HepG2 (cell line): ENCODE results near the gene NAB2. TPM values are rescaled to one million over a fixed set of nuclear protein-coding genes. Genes with fewer than 3 reads are reported as not detected.
A peak's percentile ranks its signal among the peaks of the same experiment; 100 is the strongest.

ENCODE experiments used
- ATF7 ChIP-seq, 2 experiments: fragments of 450-650 bp in 1 of 2; sonication (generic) in 1 of 2; formaldehyde crosslinking in 1 of 2; IDR thresholded peaks; 2 replicates each; pipeline versions ENCODE4 v1.4.0 to v1.6.1; 2016 to 2020; ENCODE audit warnings: antibody characterized with exemption in 1 of 2, mild to moderate bottlenecking in 1 of 2, missing genetic modification reagents in 1 of 2
- MYNN ChIP-seq: sonication (generic); formaldehyde crosslinking; IDR thresholded peaks from 2 replicates; pipeline ENCODE4 v1.4.0; 2020; ENCODE audit warnings: mild to moderate bottlenecking, low read depth, missing genetic modification reagents
- PCBP1 ChIP-seq: fragments of 200-400 bp; formaldehyde crosslinking; IDR thresholded peaks from 2 replicates; pipeline ENCODE4 v1.6.1; 2017; ENCODE audit warnings: mild to moderate bottlenecking, low read depth, low read length, borderline replicate concordance
- SMARCE1 ChIP-seq: fragments of 450-650 bp; IDR thresholded peaks from 2 replicates; pipeline ENCODE4 v1.6.1; 2017; ENCODE audit warnings: borderline replicate concordance
- SOX5 ChIP-seq: IDR thresholded peaks from 2 replicates; pipeline ENCODE4 v1.6.1; 2016; ENCODE audit warnings: borderline replicate concordance
- THAP11 ChIP-seq: IDR thresholded peaks from 2 replicates; pipeline ENCODE4 v1.6.1; 2016; ENCODE audit warnings: missing biosample characterization, missing genetic modification reagents
- ZEB1 ChIP-seq: IDR thresholded peaks from 2 replicates; pipeline ENCODE4 v1.6.1; 2012; ENCODE audit warnings: mild to moderate bottlenecking, low read depth, inconsistent platforms; ENCODE audit not compliant: insufficient replicate concordance
- ZKSCAN8 ChIP-seq: IDR thresholded peaks from 2 replicates; pipeline ENCODE4 v1.6.1; 2016; ENCODE audit warnings: borderline replicate concordance, missing genetic modification reagents, missing compliant biosample characterization
- ZNF451 ChIP-seq: sonication (generic); formaldehyde crosslinking; IDR thresholded peaks from 2 replicates; pipeline ENCODE4 v1.5.0; 2020; ENCODE audit warnings: mild to moderate bottlenecking, missing genetic modification reagents
- ZNF891 ChIP-seq: sonication (generic); formaldehyde crosslinking; IDR thresholded peaks from 2 replicates; pipeline ENCODE4 v1.5.0; 2020; ENCODE audit warnings: mild to moderate bottlenecking, missing genetic modification reagents
- polyA plus RNA-seq, 8 experiments: library from polyadenylated mRNA; depleted of rRNA in 3 of 8; stranded (reverse) in 7 of 8; unstranded in 1 of 8; fragments of >200 nt; fragmentation: Illumina TruSeq in 4 of 8; extraction: Trizol in 4 of 8; gene quantifications; 2 replicates each; pipeline versions ENCODE4 v1.2.1 to v1.2.3, GENCODE V29; 2011 to 2016; ENCODE audit warnings: low read depth in 4 of 8, missing spikeins in 1 of 8, mixed read lengths in 1 of 8; ENCODE audit not compliant: insufficient read depth in 1 of 8
- total RNA-seq, 5 experiments: library from RNA; depleted of rRNA; stranded (reverse); fragments of >200 nt; fragmentation: Illumina TruSeq; extraction: Trizol; gene quantifications; 2 replicates each; pipeline ENCODE4 v1.2.3, GENCODE V29; 2016; ENCODE audit warnings: low read depth in 1 of 5
- TF ChIP-seq, protein P1 (sequence below): sonication (generic); formaldehyde crosslinking; IDR thresholded peaks from 2 replicates; pipeline ENCODE4 v1.4.0; 2020; ENCODE audit warnings: mild to moderate bottlenecking, missing genetic modification reagents
- TF ChIP-seq, protein P2 (sequence below): sonication (generic); formaldehyde crosslinking; IDR thresholded peaks from 2 replicates; pipeline ENCODE4 v1.8.1; 2023; ENCODE audit warnings: mild to moderate bottlenecking, missing genetic modification reagents
- TF ChIP-seq, protein P3 (sequence below): sonication (generic); formaldehyde crosslinking; IDR thresholded peaks from 2 replicates; pipeline ENCODE4 v1.5.0; 2020; ENCODE audit warnings: mild to moderate bottlenecking, missing genetic modification reagents
- TF ChIP-seq, protein P4 (sequence below): sonication (generic); formaldehyde crosslinking; IDR thresholded peaks from 2 replicates; pipeline ENCODE4 v1.8.0; 2022; ENCODE audit warnings: mild to moderate bottlenecking, missing genetic modification reagents; ENCODE audit not compliant: insufficient replicate concordance
- TF ChIP-seq, protein P5 (sequence below): sonication (generic); formaldehyde crosslinking; IDR thresholded peaks from 2 replicates; pipeline ENCODE4 v1.4.0; 2020; ENCODE audit warnings: mild to moderate bottlenecking, low read depth, missing genetic modification reagents
- TF ChIP-seq, protein P6 (sequence below): sonication (generic); formaldehyde crosslinking; IDR thresholded peaks from 2 replicates; pipeline ENCODE4 v1.4.0; 2020; ENCODE audit warnings: missing genetic modification reagents, borderline replicate concordance

Gene NAB2
- total and polyA plus RNA-seq, 2 of the 13 experiments (the other 11 are each of a cell fraction or from before 2014, with no cell fraction given) = 11.7 to 12.9 TPM

DNA sequence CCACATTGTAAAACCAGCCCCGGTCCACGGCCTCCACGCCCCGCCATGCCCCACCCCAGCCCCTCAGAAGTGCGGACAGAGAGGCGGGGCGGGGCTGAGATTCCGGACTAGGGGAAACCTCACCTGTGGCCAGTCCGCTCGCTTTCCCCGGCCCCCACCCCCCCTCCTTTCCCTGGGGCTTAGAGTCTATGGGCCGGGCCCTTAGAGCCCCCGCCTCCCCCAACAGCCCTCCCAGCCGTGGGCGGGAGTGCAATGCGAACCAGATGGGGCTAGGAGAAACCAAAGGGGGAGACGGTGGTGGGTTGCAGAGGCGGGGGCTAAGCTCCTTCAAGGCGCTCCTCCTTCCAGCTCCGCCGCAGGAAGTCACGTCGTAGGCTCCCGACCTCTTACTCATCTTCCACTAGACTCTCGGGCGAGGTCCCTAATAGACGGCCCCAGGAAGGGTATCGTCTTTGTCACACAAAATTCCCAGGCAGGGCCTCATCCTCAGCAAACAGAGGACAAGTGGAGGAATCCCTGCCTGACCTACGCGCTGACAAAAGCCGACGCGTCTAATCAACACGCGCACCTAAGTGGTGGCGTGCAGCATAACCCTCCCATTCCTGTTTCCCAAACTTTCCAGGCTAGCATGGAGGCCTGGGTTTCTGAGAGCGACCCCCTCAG, 1.1 kb upstream of the NAB2 start (continued):
- TF ChIP-seq, protein P1, sequence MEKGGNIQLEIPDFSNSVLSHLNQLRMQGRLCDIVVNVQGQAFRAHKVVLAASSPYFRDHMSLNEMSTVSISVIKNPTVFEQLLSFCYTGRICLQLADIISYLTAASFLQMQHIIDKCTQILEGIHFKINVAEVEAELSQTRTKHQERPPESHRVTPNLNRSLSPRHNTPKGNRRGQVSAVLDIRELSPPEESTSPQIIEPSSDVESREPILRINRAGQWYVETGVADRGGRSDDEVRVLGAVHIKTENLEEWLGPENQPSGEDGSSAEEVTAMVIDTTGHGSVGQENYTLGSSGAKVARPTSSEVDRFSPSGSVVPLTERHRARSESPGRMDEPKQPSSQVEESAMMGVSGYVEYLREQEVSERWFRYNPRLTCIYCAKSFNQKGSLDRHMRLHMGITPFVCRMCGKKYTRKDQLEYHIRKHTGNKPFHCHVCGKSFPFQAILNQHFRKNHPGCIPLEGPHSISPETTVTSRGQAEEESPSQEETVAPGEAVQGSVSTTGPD (CRISPR knock-in tag) = no peak
- TF ChIP-seq, protein P2, sequence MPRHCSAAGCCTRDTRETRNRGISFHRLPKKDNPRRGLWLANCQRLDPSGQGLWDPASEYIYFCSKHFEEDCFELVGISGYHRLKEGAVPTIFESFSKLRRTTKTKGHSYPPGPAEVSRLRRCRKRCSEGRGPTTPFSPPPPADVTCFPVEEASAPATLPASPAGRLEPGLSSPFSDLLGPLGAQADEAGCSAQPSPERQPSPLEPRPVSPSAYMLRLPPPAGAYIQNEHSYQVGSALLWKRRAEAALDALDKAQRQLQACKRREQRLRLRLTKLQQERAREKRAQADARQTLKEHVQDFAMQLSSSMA (CRISPR knock-in tag) = no peak
- 0 out of 2 replicates have a peak, but pooled peaks have one; percentile 18 for TF ChIP-seq PCBP1
- peak; percentile 64 for TF ChIP-seq ZEB1
- 0 out of 2 replicates have a peak, but pooled peaks have one; percentile 43 for TF ChIP-seq ZKSCAN8 (CRISPR knock-in tag)
- TF ChIP-seq, protein P3, sequence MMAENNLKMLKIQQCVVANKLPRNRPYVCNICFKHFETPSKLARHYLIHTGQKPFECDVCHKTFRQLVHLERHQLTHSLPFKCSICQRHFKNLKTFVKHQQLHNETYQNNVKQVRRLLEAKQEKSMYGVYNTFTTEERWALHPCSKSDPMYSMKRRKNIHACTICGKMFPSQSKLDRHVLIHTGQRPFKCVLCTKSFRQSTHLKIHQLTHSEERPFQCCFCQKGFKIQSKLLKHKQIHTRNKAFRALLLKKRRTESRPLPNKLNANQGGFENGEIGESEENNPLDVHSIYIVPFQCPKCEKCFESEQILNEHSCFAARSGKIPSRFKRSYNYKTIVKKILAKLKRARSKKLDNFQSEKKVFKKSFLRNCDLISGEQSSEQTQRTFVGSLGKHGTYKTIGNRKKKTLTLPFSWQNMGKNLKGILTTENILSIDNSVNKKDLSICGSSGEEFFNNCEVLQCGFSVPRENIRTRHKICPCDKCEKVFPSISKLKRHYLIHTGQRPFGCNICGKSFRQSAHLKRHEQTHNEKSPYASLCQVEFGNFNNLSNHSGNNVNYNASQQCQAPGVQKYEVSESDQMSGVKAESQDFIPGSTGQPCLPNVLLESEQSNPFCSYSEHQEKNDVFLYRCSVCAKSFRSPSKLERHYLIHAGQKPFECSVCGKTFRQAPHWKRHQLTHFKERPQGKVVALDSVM (CRISPR knock-in tag) = 0 out of 2 replicates have a peak, but pooled peaks have one; percentile 28
- TF ChIP-seq ATF7 (IDR thresholded peaks at IDR 0.05) = no peak
- TF ChIP-seq ATF7 (CRISPR knock-in tag; IDR thresholded peaks at IDR 0.05) = no peak
- TF ChIP-seq, protein P4, sequence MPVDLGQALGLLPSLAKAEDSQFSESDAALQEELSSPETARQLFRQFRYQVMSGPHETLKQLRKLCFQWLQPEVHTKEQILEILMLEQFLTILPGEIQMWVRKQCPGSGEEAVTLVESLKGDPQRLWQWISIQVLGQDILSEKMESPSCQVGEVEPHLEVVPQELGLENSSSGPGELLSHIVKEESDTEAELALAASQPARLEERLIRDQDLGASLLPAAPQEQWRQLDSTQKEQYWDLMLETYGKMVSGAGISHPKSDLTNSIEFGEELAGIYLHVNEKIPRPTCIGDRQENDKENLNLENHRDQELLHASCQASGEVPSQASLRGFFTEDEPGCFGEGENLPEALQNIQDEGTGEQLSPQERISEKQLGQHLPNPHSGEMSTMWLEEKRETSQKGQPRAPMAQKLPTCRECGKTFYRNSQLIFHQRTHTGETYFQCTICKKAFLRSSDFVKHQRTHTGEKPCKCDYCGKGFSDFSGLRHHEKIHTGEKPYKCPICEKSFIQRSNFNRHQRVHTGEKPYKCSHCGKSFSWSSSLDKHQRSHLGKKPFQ (CRISPR knock-in tag) = no peak
- TF ChIP-seq, protein P5, sequence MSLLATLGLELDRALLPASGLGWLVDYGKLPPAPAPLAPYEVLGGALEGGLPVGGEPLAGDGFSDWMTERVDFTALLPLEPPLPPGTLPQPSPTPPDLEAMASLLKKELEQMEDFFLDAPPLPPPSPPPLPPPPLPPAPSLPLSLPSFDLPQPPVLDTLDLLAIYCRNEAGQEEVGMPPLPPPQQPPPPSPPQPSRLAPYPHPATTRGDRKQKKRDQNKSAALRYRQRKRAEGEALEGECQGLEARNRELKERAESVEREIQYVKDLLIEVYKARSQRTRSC (CRISPR knock-in tag) = 0 out of 2 replicates have a peak, but pooled peaks have one; percentile 8
- TF ChIP-seq THAP11 (CRISPR knock-in tag) = 0 out of 2 replicates have a peak, but pooled peaks have one; percentile 6
- TF ChIP-seq, protein P6, sequence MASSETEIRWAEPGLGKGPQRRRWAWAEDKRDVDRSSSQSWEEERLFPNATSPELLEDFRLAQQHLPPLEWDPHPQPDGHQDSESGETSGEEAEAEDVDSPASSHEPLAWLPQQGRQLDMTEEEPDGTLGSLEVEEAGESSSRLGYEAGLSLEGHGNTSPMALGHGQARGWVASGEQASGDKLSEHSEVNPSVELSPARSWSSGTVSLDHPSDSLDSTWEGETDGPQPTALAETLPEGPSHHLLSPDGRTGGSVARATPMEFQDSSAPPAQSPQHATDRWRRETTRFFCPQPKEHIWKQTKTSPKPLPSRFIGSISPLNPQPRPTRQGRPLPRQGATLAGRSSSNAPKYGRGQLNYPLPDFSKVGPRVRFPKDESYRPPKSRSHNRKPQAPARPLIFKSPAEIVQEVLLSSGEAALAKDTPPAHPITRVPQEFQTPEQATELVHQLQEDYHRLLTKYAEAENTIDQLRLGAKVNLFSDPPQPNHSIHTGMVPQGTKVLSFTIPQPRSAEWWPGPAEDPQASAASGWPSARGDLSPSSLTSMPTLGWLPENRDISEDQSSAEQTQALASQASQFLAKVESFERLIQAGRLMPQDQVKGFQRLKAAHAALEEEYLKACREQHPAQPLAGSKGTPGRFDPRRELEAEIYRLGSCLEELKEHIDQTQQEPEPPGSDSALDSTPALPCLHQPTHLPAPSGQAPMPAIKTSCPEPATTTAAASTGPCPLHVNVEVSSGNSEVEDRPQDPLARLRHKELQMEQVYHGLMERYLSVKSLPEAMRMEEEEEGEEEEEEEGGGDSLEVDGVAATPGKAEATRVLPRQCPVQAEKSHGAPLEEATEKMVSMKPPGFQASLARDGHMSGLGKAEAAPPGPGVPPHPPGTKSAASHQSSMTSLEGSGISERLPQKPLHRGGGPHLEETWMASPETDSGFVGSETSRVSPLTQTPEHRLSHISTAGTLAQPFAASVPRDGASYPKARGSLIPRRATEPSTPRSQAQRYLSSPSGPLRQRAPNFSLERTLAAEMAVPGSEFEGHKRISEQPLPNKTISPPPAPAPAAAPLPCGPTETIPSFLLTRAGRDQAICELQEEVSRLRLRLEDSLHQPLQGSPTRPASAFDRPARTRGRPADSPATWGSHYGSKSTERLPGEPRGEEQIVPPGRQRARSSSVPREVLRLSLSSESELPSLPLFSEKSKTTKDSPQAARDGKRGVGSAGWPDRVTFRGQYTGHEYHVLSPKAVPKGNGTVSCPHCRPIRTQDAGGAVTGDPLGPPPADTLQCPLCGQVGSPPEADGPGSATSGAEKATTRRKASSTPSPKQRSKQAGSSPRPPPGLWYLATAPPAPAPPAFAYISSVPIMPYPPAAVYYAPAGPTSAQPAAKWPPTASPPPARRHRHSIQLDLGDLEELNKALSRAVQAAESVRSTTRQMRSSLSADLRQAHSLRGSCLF = no peak
- TF ChIP-seq ZNF891 = peak; percentile 70; the same call in 1 of the 2 replicates
- TF ChIP-seq SOX5 = no peak
- no peak for TF ChIP-seq MYNN (CRISPR knock-in tag)
- TF ChIP-seq SMARCE1 = no peak
- no peak for TF ChIP-seq ZNF451
